DOHH2 (cell line): Measurements from ENCODE around the gene DCTPP1.

Experiments used
- CTCF ChIP-seq: fragments of 200-600 bp; sonication (generic); IDR thresholded peaks from one replicate; pipeline ENCODE4 v1.5.1; 2014; ENCODE audit warnings: antibody characterized with exemption, mild to moderate bottlenecking, low read depth, low read length; ENCODE audit not compliant: poor library complexity, severe bottlenecking
- EZH2phosphoT487 ChIP-seq: fragments of 200-600 bp; sonication (generic); IDR thresholded peaks from 2 replicates; pipeline ENCODE4 v1.6.1; 2017; ENCODE audit warnings: borderline replicate concordance, mild to moderate bottlenecking, antibody characterized with exemption, low read length, moderate library complexity, mixed read lengths

GRCh38 chr16:30444231-30445148, 14.7 kb upstream of the DCTPP1 start:
- TF ChIP-seq CTCF (no peak), EZH2phosphoT487 (no peak)
